Measurements from ENCODE around the gene ABI2.

GRCh38 chr2:203446071-203446481 is 117.9 kb downstream of the ABI2 start:
- TF ChIP-seq CTCF (conservative IDR thresholded peaks at IDR 0.05; ENCODE audit: low read depth, low read length): no peak
- no peak for TF ChIP-seq RAD21 (IDR thresholded peaks at IDR 0.05; ENCODE audit: low read length)
- no peak for TF ChIP-seq RFX5 (IDR thresholded peaks at IDR 0.05; ENCODE audit: low read depth, low read length)
- no peak for TF ChIP-seq CEBPB (IDR thresholded peaks at IDR 0.05; ENCODE audit: low read depth, low read length)
- no peak for TF ChIP-seq MXI1 (IDR thresholded peaks at IDR 0.05; ENCODE audit: borderline replicate concordance, low read depth, low read length)
- TF ChIP-seq POLR2A (IDR thresholded peaks at IDR 0.05; ENCODE audit: low read depth, low read length): no peak
